K562 treated with DMSO at 1 percent for 24 hours (cell line): ENCODE results near the gene COX17. TPM values are rescaled to one million over a fixed set of nuclear protein-coding genes. Genes with fewer than 3 reads are reported as not detected.

Source experiments
- total RNA-seq: library from RNA; unstranded; fragments of 300-600 nt; gene quantifications from 2 replicates; pipeline ENCODE4 v1.2.3, GENCODE V29; 2022; ENCODE audit warnings: low read depth; ENCODE audit not compliant: insufficient read depth

The COX17 gene, protein sequence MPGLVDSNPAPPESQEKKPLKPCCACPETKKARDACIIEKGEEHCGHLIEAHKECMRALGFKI
- 57.0 and 60.1 TPM in 2 replicates for total RNA-seq

DNA sequence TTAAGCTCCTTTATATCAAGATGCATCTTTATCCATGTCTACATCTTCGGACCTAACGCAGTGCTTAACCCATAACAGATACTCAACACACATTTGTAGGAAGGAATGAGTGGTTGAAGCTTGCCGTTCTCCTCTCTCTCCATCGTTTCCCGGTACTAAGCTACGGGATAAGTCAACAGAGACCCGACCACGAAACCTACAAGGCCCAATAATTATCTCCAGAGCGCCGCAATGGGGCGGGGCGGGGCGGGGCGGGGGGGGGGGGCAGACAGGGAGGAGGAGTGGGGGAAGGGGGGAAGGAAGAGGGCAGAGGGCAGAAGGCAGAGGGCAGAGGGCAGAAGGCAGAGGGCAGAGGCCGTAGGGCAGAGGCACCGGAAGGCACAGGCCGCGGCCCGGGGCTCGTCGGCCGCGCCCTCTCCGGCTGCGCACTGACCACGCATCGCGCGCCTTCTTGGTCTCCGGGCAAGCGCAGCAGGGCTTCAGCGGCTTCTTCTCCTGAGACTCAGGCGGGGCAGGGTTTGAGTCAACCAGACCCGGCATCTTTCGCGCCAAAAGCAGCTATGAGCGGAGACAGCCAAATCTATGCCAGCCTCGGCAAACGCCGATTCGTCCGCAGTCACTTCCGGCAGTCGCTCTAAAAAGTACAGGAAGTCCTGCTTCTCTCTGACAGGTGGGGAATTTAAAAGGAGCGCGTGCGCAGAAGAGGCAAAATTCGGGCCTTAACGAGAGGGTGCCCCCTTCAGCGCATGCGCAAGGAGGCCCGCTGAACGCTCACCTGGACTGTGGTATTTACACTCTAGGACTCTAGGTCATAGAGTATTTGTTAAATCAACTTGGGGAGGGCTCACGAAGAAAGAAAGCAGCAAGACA, at the start of gene COX17:
Gene COX17 (minus strand): TSS at position 636 of the 870 bp plus-strand sequence. CDS start 96 bp downstream, at position 540.

DNA sequence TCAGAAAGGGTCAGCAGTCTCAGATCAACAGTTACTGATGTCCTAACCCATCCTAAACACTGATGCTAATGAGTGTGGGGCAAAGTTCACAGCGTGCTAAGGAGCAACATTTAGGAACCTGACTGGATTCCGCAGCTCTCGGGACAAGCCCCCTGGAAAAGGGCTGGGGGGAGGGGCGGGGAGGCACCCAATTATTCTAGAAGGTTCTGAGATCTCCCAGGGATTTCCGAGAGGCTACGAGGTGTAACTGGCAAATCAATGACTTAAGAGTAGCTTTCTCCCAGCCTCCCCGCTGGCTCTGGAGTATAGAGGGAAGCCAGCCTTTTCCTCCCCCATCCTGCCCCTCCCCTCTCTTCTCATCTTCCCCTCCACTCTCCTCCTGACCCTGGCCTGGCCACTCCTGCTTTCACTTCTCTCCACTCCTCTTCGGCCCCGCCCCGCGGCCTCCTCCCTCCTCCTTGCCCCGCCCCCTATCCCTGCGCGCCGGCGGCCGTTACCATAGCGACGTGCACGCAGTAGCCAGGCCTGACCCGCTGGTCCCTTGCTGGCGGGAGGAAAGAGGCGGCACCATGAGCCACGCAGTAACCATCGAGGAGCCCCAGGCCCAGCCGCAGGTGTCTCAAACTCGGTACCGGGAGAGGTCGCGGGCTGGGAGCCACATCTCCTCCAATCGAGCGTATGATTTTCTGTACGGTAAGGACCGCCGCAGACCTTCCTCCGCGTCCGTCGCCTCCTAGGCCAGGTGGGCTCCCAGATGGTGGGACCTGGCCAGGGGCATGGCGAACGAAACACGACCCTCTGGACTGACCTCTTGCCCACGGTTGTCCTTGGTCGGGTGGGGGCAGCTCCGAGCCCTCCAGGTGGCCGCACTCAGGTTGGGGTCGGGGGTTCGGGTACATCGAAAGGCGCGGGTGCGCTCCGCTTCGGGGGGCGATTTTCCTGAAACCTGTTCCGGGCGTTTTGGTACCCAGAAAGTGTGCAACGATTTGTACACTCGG, 25.6 kb upstream of the COX17 start, which contains the start of gene CFAP91:
Gene CFAP91 (plus strand): TSS at position 493 of the 998 bp plus-strand sequence. CDS start 77 bp downstream, at position 570.

DNA sequence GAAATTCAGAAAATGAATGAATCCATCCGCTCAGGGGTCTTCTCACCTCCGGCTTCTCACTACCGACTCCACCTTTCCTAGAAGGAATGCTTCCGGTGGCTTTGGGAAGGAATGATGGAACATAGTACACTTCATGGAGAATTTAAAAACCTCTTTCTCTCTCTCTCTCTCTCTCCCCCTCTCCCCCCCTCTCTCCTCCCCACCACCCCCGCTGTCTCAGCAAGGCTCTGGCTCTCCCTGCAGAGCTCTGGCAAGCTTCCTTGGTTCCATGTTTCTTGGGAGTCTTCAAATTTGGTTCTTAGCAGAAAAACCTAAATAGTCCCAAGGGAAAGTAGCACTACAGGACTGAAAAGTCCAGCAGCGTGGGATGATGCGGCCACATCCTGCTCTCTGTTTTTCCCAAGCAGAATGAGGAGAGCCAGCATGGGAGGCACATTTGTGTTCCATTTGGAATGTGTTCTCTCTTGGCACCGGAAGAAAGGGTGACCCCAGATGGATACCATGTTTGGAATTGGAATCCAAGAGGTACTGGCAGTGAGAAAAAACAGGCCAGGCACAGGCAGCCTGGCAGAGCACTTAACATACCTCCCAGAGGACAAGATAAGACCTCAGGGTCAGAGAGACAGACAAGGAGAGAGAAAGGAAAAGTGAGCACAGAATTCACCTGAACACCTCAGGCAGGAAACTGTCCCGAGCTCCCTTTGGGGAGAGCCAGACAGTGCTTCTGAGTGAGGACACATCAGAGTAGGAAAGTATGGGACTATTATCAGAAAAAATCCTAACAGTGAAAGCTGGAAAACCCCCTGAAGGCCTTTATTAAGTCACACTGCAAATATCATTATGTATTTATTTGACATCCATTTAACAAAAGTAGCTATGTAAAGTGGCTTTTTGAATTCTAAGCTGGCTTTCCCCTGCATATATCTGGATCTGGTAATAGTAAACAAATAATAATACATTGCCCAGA, 16.4 kb downstream of the COX17 start, which contains the start of gene POPDC2:
Gene POPDC2 (minus strand): TSS at position 116 of the 967 bp plus-strand sequence. CDS start 166 bp downstream, outside the sequence.

Other genes starting within 250 kb of the COX17 start
- 10.4 and 20.5 TPM in 2 replicates for gene TMEM39A, start 213.8 kb downstream of the COX17 start, total RNA-seq
- gene POGLUT1, start 208.4 kb downstream of the COX17 start, total RNA-seq: 3.6 and 5.9 TPM in 2 replicates
- gene TIMMDC1, start 178.9 kb downstream of the COX17 start, total RNA-seq: 70.1 and 78.3 TPM in 2 replicates
- gene CD80, start 117.8 kb downstream of the COX17 start, total RNA-seq: 22.0 and 27.1 TPM in 2 replicates
- 2.7 and 4.0 TPM in 2 replicates for gene ADPRH, start 97.9 kb downstream of the COX17 start, total RNA-seq
- not detected in 2 replicates for gene PLA1A, start 79.5 kb downstream of the COX17 start, total RNA-seq
- 0.56 and 0.64 TPM in 2 replicates for gene POPDC2, start 16.8 kb downstream of the COX17 start, total RNA-seq
- not detected in 2 replicates for gene CFAP91, start 25.6 kb upstream of the COX17 start, total RNA-seq
- not detected in 2 replicates for gene NR1I2, start 104.7 kb upstream of the COX17 start, total RNA-seq